Activated CD8-positive, alpha-beta T cell treated with anti-CD3 and anti-CD28 coated beads, Interleukin-2, amount 10 ng/mL, durations not matched to agents 7 days and 5 days (primary cell): Measurements from ENCODE around the gene AK6. TPM values are rescaled to one million over a fixed set of nuclear protein-coding genes. Genes with fewer than 3 reads are reported as not detected.
A peak's percentile ranks its signal among the peaks of the same experiment; 100 is the strongest.
"Not testable (repeated sequence)": the region's sequence is repeated elsewhere in the genome, so short reads cannot be mapped to it uniquely, and the experiment has no call there.

Experiments used
- ATAC-seq: fragments of 150-1000 bp; cut with Tn5 transposase; one replicate; pipeline ENCODE4 v1.10.0; 2021; ENCODE audit warnings: moderate library complexity
- CTCF ChIA-PET: fragments of 350-600 bp; sonication (Branson Sonifier 250); formaldehyde crosslinking; loops from one replicate; lab custom pipeline; 2021; ENCODE audit warnings: antibody characterized with exemption; lab: Charles Lee
- POLR2A ChIA-PET: fragments of 350-600 bp; sonication (Branson Sonifier 250); formaldehyde crosslinking; loops from one replicate; lab custom pipeline; 2021; ENCODE audit warnings: antibody characterized with exemption; lab: Charles Lee
- DNase-seq: peaks from one replicate; pipeline ENCODE4 v3.0.0-alpha.2; 2020
- H3K27ac Mint-ChIP-seq: one replicate; pipeline ENCODE4 v1.8.0; 2021; ENCODE audit warnings: mild to moderate bottlenecking, mixed read lengths
- H3K27me3 Mint-ChIP-seq: one replicate; pipeline ENCODE4 v1.8.0; 2021; ENCODE audit warnings: low read depth, mixed read lengths
- H3K36me3 Mint-ChIP-seq: one replicate; pipeline ENCODE4 v1.8.0; 2021; ENCODE audit warnings: low read depth, mixed read lengths
- H3K4me1 Mint-ChIP-seq: one replicate; pipeline ENCODE4 v1.8.0; 2021; ENCODE audit warnings: low read depth, mixed read lengths
- H3K4me3 Mint-ChIP-seq: one replicate; pipeline ENCODE4 v1.8.0; 2021; ENCODE audit warnings: mild to moderate bottlenecking, mixed read lengths
- H3K9me3 Mint-ChIP-seq: one replicate; pipeline ENCODE4 v1.8.0; 2022; ENCODE audit warnings: mixed read lengths; ENCODE audit not compliant: insufficient read depth
- total RNA-seq, 2 experiments: library from RNA; stranded (reverse); gene quantifications; one replicate each; pipeline ENCODE4 v1.2.3, GENCODE V29; 2021

AK6 gene
- total RNA-seq: 10 to 100 TPM; 36.8 to 39.7 TPM

DNA sequence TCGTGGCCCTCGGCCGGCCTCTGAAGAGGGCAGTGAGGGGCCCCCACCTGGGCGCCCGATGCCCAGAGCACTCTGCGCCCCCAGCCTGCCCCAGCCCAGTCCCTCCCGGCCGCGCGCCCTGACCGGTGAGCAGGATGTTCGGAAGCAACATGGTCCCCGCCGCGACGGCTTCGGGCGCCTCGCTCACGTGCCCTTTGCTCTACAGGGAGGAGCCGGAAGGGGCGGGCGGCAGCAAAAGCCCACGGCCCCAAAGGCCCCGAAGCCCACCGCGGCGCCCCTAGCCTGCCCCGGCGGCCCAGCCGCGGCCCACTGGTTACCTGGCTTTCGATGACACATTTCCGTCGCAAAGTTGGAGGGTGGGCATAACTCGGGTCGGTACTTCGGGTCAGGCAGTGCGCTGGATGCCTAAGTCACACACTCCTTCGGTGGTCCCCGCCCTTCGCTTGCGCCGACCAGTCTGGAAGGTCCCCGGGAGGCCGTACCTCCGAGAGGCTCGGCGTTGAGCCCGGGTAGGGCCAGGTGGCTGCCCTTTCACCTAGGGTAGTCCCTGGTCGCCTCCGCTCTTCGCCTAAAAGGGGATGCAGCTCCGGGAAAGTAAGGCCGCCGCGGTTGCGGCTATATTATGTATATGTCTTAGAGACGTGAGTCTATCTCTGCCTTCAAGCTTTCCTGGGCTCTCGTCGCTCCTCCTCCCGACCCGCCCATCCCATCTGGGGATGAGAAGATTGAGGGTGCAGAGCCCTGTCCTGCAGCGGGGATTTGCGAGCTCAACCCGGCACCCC, at the start of gene AK6, which contains the start of the genes RAD17 and TAF9:
Gene AK6 (minus strand): TSS at position 181 of the 782 bp plus-strand sequence. CDS start 30 bp downstream, at position 151.
Gene RAD17 (plus strand): TSS at position 479 of the 782 bp plus-strand sequence. CDS start 2,391 bp downstream, outside the sequence.
Gene TAF9 (minus strand): TSS at position 181 of the 782 bp plus-strand sequence. CDS start 3,783 bp downstream, outside the sequence.
- no peaks in the 10 kb centered on the region for H3K27me3 Mint-ChIP-seq
- H3K36me3 Mint-ChIP-seq: peaks cover 30% of the 10 kb centered on the region
- no peaks in the 10 kb centered on the region for H3K9me3 Mint-ChIP-seq
- DNase-seq: peak; percentile 94
- H3K4me3 Mint-ChIP-seq: peak within 1 kb of the TSS; percentile 99
- ATAC-seq: peak; percentile 96
- H3K27ac Mint-ChIP-seq: peak within 1 kb of the TSS; percentile 99
- CTCF ChIA-PET: interaction anchor here (0.8 to 1.0 kb wide), 2 partner anchors 39 to 276 kb away, joined by 3 read pairs; partner anchors contain the start of gene SLC30A5
- POLR2A ChIA-PET: interaction anchor here (0.5 to 1.1 kb wide), 7 partner anchors 9 to 135 kb away, joined by 3 to 4 read pairs (median 3); partner anchors contain the start of gene CDK7
- H3K4me1 Mint-ChIP-seq: peaks cover 38% of the 10 kb centered on the region

DNA sequence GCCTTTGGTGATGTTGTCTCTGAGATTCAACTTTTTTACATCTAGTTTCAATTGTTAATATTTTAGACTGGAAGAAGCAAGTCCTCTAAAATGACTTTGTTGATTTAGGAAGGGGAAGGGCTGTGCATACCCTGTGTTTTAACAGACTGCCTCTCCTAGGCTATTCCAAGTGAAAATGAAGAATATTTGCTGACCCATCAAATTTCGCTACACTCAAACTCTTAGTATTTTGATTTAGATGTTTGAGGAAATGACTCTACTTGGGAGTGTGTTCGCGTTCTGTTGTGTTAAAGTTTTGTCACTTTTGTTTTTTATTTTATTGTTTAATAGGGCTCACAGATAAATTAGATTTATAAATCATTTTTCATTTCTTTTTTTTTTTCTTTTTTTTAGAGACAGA, 49.2 kb upstream of the AK6 start:
- CTCF ChIA-PET: no interaction called here

DNA sequence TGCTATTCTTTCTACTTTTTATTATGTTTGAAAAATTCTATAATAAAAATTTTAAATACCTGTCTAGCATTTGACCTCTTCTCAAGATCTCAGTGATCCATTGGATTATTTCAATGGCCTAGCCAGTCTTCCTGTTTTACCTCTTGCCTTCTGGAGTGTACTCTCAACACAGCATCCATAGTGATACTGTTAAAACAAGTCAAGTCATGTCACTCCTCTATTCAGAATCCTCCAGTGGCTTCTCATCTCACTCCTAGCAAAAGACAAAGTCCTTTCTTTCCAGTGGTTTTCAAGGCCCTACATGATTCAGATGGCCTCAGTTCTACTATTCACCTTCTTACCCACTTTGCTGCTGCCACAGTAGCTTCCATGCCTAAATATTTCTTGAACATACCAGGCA, 47.4 kb upstream of the AK6 start:
- no peak for ATAC-seq
- DNase-seq: no peak
- no peaks in the 10 kb centered on the region for H3K27me3 Mint-ChIP-seq
- H3K27ac Mint-ChIP-seq: no peak overlapping the region
- ChIA-PET CTCF (no interaction called here), POLR2A (no interaction called here)
- H3K4me1 Mint-ChIP-seq: peaks cover 5% of the 10 kb centered on the region
- peaks cover 16% of the 10 kb centered on the region for H3K36me3 Mint-ChIP-seq
- H3K4me3 Mint-ChIP-seq: no peak overlapping the region
- H3K9me3 Mint-ChIP-seq: no peaks in the 10 kb centered on the region

More for the DNA sequence above, 49.2 kb upstream of the AK6 start:
- Mint-ChIP-seq H3K27me3 (no peaks in the 10 kb centered on the region), H3K36me3 (peaks cover 15% of the 10 kb centered on the region), H3K27ac (no peak overlapping the region), H3K4me1 (peaks cover 5% of the 10 kb centered on the region), H3K9me3 (no peaks in the 10 kb centered on the region), H3K4me3 (no peak overlapping the region)
- POLR2A ChIA-PET: no interaction called here
- ATAC-seq: no peak
- no peak for DNase-seq

GRCh38 chr5:69416180-69416579, 46.9 kb upstream of the AK6 start:
- POLR2A ChIA-PET: no interaction called here

GRCh38 chr5:69415584-69415958, 46.3 kb upstream of the AK6 start:
- DNase-seq (no peak), ATAC-seq (no peak)
- H3K27ac Mint-ChIP-seq: no peak overlapping the region
- H3K4me1 Mint-ChIP-seq: peaks cover 5% of the 10 kb centered on the region
- H3K9me3 Mint-ChIP-seq: no peaks in the 10 kb centered on the region
- no peaks in the 10 kb centered on the region for H3K27me3 Mint-ChIP-seq
- peak overlapping the region; percentile 35 for H3K4me3 Mint-ChIP-seq
- POLR2A ChIA-PET: no interaction called here
- peaks cover 21% of the 10 kb centered on the region for H3K36me3 Mint-ChIP-seq
- CTCF ChIA-PET: no interaction called here

More at GRCh38 chr5:69416180-69416579, 46.9 kb upstream of the AK6 start:
- peaks cover 20% of the 10 kb centered on the region for H3K36me3 Mint-ChIP-seq
- CTCF ChIA-PET: no interaction called here
- H3K27me3 Mint-ChIP-seq: no peaks in the 10 kb centered on the region
- H3K4me1 Mint-ChIP-seq: peaks cover 5% of the 10 kb centered on the region
- DNase-seq (no peak), ATAC-seq (no peak)
- no peak overlapping the region for H3K27ac Mint-ChIP-seq
- H3K9me3 Mint-ChIP-seq: no peaks in the 10 kb centered on the region
- H3K4me3 Mint-ChIP-seq: peak overlapping the region; percentile 35

DNA sequence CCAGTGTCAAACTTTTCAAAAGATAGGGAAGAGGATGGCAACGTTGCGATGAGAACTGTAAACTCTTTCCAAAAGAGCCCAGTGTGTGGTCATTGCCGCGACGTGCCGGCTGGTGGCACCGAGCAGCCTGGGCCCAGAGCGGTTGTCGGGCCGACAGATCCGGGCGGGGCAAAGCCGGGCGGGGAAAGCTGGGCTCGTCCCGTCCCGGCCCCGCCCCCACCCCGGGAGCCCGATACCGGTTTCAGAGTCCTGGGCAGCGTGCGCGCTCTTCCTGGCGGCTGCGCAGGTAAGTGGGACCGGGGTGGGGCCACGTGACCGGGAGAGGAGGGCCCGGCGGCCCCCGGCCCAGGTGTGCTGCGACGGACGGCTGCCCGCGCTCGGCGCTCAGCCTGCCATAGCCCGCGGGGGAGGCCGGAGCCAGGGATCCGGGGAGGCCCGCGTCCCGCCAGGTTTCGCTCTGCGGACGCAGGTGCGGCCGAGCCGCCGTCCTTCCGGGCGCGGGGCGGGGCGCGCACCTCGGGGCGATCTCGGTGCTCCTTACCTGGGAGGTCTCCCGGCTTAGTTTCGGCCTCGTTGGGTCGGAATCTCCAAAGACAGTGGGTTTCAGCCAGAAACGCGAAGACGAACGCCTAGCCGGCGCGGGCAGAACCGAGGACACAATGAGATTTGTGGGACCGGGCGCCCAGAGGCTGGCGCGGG, 45.7 kb upstream of the AK6 start, which contains the start of gene MARVELD2:
Gene MARVELD2 (plus strand): TSS at position 232 of the 699 bp plus-strand sequence. CDS start 4,270 bp downstream, outside the sequence.
- H3K27ac Mint-ChIP-seq: no peak within 1 kb of the TSS
- no peaks in the 10 kb centered on the region for H3K9me3 Mint-ChIP-seq
- ChIA-PET CTCF (no interaction called here), POLR2A (no interaction called here)
- DNase-seq: no peak
- H3K36me3 Mint-ChIP-seq: peaks cover 26% of the 10 kb centered on the region
- H3K4me1 Mint-ChIP-seq: peaks cover 5% of the 10 kb centered on the region
- peak; percentile 80 for ATAC-seq
- peak within 1 kb of the TSS; percentile 43 for H3K4me3 Mint-ChIP-seq
- no peaks in the 10 kb centered on the region for H3K27me3 Mint-ChIP-seq

GRCh38 chr5:69404659-69405330, 35.5 kb upstream of the AK6 start:
- ATAC-seq: no peak
- Mint-ChIP-seq H3K36me3 (peaks cover 40% of the 10 kb centered on the region), H3K4me3 (no peak overlapping the region), H3K9me3 (no peaks in the 10 kb centered on the region), H3K27me3 (no peaks in the 10 kb centered on the region), H3K27ac (no peak overlapping the region), H3K4me1 (no peaks in the 10 kb centered on the region)
- no peak for DNase-seq
- POLR2A ChIA-PET: no interaction called here
- CTCF ChIA-PET: interaction anchor here (1.2 kb wide), 1 partner anchor 311 kb away, joined by 3 read pairs; the partner anchor contains the start of gene SLC30A5

- no peak for DNase-seq
- H3K4me3 Mint-ChIP-seq: no peak overlapping the region
- H3K36me3 Mint-ChIP-seq: peaks cover 21% of the 10 kb centered on the region
- CTCF ChIA-PET: no interaction called here
- H3K9me3 Mint-ChIP-seq: no peaks in the 10 kb centered on the region
- no peaks in the 10 kb centered on the region for H3K27me3 Mint-ChIP-seq
- POLR2A ChIA-PET: interaction anchor here (2.0 kb wide), 1 partner anchor 8 kb away, joined by 4 read pairs; the partner anchor contains the start of gene RAD17
- no peak for ATAC-seq
- no peaks in the 10 kb centered on the region for H3K4me1 Mint-ChIP-seq
- H3K27ac Mint-ChIP-seq: no peak overlapping the region
Measured at GRCh38 chr5:69378376-69378775, 9.1 kb upstream of the AK6 start.

DNA sequence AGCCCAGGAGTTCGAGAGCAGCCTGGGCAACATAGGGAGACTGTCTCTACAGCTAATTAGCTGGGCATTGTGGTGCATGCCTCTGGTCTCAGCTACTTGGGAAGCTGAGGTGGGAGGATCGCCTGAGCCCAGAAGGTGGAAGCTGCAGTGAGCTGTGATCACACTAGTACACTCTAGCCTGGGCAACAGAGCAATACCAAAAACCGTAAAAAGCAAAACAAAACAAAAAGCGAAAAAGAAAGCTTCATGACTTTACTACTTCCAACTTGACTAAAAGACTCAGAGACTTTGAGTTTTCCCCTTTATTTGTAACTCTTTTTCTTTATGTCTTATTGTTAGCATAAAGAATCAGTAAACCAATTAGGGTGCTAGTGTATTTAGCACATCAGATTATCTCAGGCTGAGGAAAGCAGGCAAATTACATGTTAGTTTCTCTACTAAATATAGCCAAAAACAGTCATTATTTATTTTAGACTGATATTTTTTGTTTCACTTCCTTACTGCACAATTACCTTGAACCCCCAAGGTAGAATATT, 5.7 kb upstream of the AK6 start:
- H3K27ac Mint-ChIP-seq: no peak overlapping the region
- CTCF ChIA-PET: interaction anchor here (1.2 kb wide), 1 partner anchor 281 kb away, joined by 3 read pairs; the partner anchor contains the start of gene SLC30A5
- H3K4me1 Mint-ChIP-seq: peaks cover 14% of the 10 kb centered on the region

DNA sequence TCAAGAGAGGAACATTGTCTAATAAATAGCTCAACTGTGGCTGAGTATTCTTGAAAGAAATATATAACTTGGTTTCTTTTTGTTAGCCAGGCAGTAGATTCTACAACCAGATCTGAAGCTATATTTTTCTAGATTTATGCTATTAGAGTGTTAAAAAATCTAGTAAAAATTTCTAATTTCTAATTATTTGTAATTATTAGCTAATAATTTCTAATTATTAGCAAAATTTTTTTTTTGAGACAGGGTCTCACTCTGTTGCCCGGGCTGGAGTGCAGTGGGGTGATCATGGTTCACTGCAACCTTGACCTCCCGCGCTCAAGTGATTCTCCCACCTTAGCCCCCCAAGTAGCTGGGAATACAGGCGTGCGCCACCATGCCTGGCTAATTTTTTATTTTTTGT, 3.1 kb upstream of the AK6 start:
- H3K9me3 Mint-ChIP-seq: no peaks in the 10 kb centered on the region
- H3K4me3 Mint-ChIP-seq: no peak overlapping the region
- no peak overlapping the region for H3K27ac Mint-ChIP-seq
- ChIA-PET POLR2A (interaction anchor here (1.3 kb wide), 1 partner anchor 279 kb away, joined by 4 read pairs; no protein-coding TSS in a partner anchor), CTCF (interaction anchor here (0.9 to 2.0 kb wide), 3 partner anchors 11 to 329 kb away, joined by 4 to 7 read pairs (median 7); partner anchors contain the start of gene SLC30A5)
- DNase-seq (no peak), ATAC-seq (no peak)
- peaks cover 27% of the 10 kb centered on the region for H3K4me1 Mint-ChIP-seq
- H3K36me3 Mint-ChIP-seq: peaks cover 23% of the 10 kb centered on the region
- H3K27me3 Mint-ChIP-seq: no peaks in the 10 kb centered on the region

More for the DNA sequence above, 5.7 kb upstream of the AK6 start:
- H3K36me3 Mint-ChIP-seq: peaks cover 15% of the 10 kb centered on the region
- ATAC-seq: no peak
- DNase-seq: no peak
- POLR2A ChIA-PET: no interaction called here
- no peaks in the 10 kb centered on the region for H3K9me3 Mint-ChIP-seq
- no peaks in the 10 kb centered on the region for H3K27me3 Mint-ChIP-seq
- no peak overlapping the region for H3K4me3 Mint-ChIP-seq

- not testable (repeated sequence) for H3K9me3 Mint-ChIP-seq, H3K27me3 Mint-ChIP-seq, ATAC-seq, DNase-seq
- ChIA-PET CTCF (interaction anchor here (0.8 to 1.0 kb wide), 2 partner anchors 38 to 277 kb away, joined by 3 read pairs; partner anchors contain the start of gene SLC30A5), POLR2A (interaction anchor here (0.6 to 1.1 kb wide), 6 partner anchors 8 to 136 kb away, joined by 3 to 4 read pairs (median 3); partner anchors contain the start of gene CDK7)
- Mint-ChIP-seq H3K36me3 (peaks cover 26% of the 10 kb centered on the region), H3K4me3 (peak overlapping the region; percentile 99), H3K27ac (peak overlapping the region; percentile 99), H3K4me1 (peaks cover 36% of the 10 kb centered on the region)
Measured at GRCh38 chr5:69370335-69370734, 1.0 kb upstream of the AK6 start.
